KG1 (cell line): ENCODE data around the gene GPR21.

Experiments used
- DNase-seq: peaks from one replicate; lab custom pipeline; 2025; lab: John Stamatoyannopoulos, UW

The GPR21 gene

DNA sequence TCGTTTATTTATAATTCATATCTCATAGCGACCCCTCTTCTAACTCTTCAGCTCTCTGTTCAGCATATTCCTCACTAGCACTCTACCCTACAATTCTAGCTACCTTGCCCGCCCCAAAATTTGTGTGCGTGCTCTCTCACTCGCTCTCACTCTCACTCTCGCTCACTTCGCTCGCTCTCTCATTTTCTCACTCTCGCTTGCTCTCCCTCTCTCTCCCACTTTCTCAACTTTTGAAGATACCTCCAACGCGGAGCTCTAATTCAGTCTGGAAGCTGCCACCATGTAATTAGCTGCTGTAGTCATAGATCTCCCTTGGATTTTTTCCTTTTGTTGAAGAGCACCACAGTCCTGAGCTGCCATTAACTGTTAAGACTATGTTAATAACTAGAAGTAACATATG, 30.4 kb downstream of the GPR21 start:
- no peak for DNase-seq

DNA sequence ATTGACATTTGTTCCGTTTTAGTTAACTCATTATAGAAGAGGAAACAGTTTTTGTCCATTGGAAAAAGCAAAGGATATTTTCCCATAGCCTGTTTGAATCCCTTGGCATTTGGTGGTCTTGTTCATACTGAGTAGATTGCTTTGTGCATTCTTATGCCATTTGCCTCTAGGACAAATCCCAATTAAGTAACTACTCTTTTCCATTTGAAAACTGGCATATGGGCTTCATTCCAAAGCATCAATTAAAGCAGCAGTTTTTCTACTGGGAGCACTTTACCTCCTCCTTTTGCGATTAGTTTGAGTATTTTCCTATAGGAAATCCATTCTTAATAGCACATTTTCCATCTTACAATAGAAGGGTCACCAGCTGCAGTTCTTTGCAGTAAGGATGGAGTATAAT, 31.2 kb downstream of the GPR21 start:
- no peak for DNase-seq

DNA sequence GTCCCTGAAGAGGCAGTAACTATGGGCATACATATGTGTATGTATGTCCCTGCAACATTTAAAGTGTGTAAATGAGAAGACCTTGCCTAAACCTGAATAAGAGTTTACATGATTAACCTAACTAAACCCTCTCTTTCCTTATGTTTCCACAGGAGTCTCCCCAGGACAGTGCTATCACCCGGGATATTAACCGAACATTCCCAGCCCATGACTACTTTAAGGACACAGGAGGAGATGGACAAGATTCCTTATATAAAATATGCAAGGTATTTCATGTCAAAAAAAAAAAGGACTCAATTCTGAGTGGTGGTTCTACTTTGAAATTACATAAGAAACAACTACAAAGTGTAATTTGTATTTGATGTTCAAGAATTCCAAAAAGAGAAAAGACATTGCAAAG, 31.7 kb downstream of the GPR21 start:
- DNase-seq = no peak

DNA sequence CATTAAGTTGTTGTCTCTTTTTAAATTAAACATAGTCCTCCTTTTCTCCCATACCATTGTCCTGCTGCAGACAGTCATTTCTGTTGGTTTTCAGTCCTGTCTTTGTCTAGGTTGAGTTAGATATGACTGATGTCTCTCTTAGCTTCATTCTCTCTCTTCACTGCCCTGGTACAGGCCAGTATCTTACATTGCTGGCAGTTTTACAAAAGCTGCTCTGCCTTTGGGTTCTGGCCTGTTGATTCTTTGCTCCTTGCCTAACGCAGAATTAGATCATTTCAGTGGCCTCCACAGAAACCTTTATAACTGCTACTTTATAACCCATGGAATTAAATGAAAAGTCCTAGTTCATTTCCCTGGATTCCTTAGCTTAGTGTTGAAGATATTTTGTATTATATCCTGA, 33.7 kb downstream of the GPR21 start:
- no peak for DNase-seq

DNA sequence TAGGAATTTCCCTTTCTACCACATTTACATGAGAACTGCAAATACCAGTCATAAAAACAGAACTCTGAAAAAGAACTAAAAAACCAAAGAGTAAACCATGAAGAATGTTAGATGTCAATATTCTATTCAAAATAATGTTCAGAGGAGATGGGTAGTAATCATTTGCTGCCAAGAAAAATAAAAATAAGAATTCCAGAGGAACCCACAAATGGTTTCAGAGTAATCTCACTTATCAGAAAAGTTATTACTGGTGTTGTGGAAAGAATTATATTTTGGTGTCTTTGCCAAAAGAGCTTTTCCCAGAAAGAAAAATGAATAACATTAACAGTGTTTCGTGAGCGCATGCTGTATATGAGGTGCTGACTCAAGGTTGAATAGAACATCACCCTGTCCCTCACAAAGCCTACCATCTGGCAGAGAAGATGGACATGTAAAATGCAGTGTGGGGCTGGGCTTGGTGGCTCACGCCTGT, 35.6 kb downstream of the GPR21 start:
- no peak for DNase-seq

DNA sequence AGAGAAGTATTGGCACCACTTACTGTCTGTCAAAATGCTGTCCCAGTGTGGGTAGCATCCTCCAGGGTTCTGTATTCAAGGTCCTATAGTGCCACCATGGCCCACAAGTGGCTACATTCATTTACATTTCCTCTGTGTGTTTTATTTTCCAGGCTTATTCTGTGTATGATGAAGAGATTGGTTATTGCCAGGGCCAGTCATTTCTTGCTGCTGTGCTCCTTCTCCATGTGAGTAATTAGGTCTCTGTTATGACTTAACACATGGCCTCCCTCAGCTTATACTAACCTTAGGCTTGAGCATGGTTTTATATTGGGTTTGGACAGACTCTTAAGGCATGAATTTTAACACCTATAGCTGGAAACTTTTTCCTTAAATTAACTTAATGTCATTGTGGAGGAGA, 36.7 kb downstream of the GPR21 start:
- DNase-seq = no peak

DNA sequence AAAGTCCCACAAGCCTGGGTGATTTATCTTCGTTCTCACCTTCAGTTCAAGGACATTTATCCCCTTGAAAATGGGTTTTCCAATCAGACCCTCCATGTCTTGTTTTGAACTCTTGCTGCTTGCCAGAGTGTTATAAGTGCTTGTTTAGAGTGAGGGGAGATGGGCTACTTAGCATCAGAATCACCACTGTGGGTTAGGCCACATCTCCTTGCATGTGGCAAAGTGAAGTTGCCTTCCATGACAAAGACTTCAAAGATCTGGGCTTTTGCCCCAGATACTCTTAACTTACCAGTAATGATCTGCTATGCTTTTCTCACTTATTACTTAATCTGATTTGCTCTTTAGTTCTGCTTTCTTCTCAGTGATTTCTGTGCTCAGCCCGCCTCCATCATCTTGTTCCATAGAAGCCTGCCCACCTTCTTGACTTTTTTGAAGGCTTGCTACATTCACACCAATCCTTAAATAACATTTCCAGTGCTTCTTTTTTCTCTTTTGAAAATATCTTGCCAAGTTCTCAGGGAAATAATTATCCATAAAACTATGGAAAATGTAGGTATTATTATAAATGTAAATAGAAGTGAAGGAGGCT, 39.0 kb downstream of the GPR21 start:
- DNase-seq = no peak

DNA sequence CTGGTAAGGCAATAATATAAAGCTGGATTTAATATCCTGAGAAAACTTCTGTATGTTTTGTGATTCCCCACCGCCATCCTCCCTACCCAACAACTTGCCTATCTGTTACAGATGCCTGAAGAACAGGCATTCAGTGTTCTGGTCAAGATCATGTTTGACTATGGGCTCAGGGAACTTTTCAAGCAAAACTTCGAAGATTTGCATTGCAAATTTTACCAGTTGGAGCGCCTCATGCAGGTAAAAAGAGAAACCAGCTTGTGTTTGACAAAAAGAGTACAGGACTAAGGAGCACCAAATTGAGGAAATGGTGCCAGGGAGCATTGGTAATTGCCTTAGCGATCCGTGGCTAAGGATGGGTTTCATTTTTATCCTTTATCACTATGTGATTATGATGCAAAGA, 40.0 kb downstream of the GPR21 start:
- DNase-seq = no peak

DNA sequence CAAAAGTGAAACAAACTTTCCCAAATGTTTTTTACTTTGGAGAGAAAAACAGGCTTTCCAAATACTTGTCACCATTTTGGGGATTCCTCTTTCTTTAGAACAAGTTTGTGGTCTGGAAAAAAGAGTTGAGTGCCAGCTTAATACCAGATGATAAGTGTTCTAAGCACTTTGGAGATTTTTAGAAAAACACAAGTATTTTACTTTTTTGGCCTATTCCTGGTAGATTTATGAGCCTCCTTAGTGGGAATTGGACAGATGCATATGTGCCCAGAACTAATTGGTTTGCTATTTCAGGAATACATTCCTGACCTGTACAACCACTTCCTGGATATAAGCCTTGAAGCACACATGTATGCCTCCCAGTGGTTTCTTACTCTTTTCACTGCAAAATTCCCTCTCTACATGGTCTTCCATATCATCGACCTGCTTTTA, 40.5 kb downstream of the GPR21 start:
- DNase-seq = no peak

DNA sequence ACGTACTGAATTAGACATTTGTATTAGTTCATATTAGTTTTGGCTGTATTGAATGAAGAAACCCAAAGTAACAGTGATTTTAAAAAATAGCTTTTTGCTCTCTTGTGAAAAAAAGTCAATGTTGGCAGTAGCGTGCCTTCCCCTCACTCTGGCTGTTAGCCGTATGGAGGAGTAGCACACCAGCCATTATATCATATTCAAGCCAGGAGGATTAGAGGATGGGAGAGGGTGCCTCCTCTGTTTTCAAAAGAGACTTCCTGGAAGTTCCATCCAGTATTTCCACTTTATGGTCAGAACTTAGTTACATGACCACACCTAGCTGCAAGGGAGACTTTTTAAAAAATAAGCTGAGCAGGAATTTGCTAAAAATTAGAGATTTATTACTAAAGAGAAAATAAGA, 41.2 kb downstream of the GPR21 start:
- DNase-seq = no peak

DNA sequence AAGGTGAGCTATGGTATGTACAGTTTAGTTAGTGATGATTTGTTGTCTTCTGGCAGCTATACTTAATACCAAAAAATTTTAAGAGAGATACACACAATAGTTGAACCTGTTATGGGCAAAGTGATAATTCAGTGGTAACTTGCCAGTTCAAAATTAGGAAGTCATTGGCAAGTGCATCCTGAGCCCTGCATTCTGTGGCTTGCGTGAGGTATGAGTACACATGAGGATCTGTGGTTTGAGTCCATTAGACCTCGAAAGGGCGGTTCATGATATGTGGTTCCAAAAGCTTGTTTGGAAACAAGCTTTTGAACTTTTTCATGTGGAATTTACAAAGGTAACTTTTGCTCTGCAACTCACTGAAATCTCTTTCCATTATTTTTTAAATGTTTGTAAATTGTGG, 47.0 kb downstream of the GPR21 start:
- DNase-seq = no peak

DNA sequence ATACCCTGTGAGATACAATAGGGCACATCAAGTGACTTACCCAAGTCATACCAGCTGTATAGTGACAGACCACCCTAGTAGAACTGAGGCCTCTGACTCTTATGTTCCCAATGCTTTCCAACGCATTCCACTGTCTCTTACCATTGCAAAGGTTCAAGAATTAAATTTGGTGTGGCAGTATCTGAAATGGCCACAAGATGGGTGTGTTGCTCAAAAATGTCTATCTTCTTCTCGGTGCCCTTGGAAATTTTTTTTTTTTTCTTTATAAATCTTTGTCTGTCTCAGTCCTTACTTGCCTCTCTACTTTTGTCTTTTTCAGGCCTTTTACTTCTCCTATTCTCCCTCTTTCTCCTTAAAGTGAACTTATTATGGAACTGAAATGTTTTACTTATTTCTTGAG, 48.4 kb downstream of the GPR21 start:
- DNase-seq = no peak

DNA sequence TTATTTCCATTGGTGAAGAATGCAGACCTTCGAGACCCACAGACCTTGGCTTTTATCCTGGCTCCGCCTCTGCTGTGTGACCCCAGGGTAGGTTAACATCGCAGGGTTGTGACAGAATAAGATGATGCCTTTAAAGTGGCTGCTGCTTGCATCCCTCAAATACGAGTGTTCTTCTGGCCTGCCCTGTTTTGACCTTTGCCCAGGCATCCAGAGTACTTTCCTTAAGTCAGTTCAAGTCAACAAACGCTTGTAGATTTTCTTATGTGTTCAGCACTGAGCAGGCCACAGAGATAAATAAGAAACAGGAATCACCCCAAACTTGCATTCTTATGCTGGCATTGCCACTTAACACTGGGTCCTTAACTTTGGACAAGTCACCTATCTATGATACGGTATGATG, 50.2 kb downstream of the GPR21 start:
- no peak for DNase-seq

DNA sequence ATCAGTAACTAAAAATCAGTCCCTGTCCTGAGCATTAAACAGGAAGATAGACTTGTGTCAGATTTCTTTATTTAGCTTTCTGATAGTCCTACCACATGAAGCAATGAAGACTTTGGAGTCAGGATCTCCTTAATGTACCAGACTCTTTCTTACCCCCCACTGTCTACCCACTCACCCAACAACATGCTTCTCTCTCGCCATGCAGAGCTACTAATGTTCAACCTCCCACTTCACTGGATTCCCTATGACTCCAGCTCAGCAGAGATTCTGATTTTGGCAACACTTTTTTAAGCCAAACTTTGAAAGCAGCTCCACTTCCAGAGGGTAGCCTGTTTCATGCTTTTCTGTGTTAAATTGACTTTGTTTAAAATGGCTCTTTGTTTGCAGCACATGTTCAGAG, 50.8 kb downstream of the GPR21 start:
- no peak for DNase-seq
